ENCODE data around the gene LDLRAD4. TPM values are rescaled to one million over a fixed set of nuclear protein-coding genes. Genes with fewer than 3 reads are reported as not detected.

LDLRAD4 gene
- total RNA-seq, 2 experiments from 2014 or later, result 28.4 to 30.1 TPM

DNA sequence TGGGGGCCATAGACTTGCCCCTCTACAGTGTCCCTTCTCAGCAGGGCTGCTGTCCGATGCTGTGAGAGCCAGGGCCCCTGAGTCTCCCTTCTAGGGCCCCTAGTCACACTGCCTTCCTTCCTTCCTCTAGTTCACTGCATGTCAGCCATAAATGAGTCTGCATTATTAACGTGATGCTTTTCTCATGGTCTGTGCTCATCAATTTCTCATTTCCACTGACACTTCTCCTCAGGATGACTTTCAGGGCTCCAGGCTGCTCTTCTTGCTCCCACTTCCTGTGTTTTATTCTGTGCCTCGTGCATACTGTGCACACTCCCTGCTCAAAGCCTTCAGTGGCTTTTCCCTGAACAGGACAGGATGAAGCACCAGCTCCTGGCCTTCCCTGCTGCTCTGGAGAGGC is 361.3 kb downstream of the LDLRAD4 start:
- no peak overlapping the region for H3K4me3 Mint-ChIP-seq
- H3K36me3 Mint-ChIP-seq, result peaks cover 10% of the 10 kb centered on the region
- H3K27me3 Mint-ChIP-seq, result no peaks in the 10 kb centered on the region
- ChIA-PET POLR2A (interaction anchor here (1.3 to 1.5 kb wide), 2 partner anchors 11 to 33 kb away, joined by 4 to 5 read pairs; no protein-coding TSS in a partner anchor), CTCF (interaction anchor here (1.0 kb wide), 1 partner anchor 22 kb away, joined by 3 read pairs; no protein-coding TSS in a partner anchor)
- DNase-seq, result no peak
- H3K9me3 Mint-ChIP-seq, result no peaks in the 10 kb centered on the region
- intact Hi-C loops (cut with micrococcal nuclease), result loop anchor here (5.0 to 10.0 kb wide), 3 partner anchors 143 to 585 kb away; partner anchors contain the start of gene CEP192
- H3K4me1 Mint-ChIP-seq (ENCODE audit: low read depth), result peaks cover 50% of the 10 kb centered on the region
- H3K27ac Mint-ChIP-seq, result no peak overlapping the region

DNA sequence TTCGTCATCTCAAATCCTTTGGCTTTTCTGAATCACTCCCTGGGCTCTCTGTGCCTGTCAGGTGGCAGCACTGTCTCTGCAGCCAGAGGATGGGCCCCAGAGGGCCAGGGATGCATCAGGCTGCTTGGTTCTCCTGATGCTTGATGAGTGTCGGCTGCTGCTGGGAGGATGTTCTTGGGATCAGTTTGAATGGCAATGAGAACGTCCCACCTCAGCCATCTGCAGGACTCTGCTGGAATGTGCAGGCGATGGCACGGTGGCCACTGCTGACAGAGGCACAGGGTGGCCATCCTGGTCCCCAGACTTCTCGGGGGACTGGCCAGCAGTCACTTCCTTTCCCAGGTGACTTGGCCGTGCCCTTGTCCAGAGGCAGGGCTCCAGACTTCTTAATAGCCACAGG is 361.8 kb downstream of the LDLRAD4 start:
- Mint-ChIP-seq H3K9me3 (no peaks in the 10 kb centered on the region), H3K4me1 (ENCODE audit: low read depth) (peaks cover 52% of the 10 kb centered on the region), H3K36me3 (peaks cover 10% of the 10 kb centered on the region), H3K27ac (no peak overlapping the region), H3K27me3 (no peaks in the 10 kb centered on the region), H3K4me3 (no peak overlapping the region)
- intact Hi-C loops (cut with micrococcal nuclease), result loop anchor here (10.0 kb wide), 1 partner anchor 586 kb away; the partner anchor contains the start of gene CEP192
- ChIA-PET POLR2A (no interaction called here), CTCF (no interaction called here)
- no peak for DNase-seq

DNA sequence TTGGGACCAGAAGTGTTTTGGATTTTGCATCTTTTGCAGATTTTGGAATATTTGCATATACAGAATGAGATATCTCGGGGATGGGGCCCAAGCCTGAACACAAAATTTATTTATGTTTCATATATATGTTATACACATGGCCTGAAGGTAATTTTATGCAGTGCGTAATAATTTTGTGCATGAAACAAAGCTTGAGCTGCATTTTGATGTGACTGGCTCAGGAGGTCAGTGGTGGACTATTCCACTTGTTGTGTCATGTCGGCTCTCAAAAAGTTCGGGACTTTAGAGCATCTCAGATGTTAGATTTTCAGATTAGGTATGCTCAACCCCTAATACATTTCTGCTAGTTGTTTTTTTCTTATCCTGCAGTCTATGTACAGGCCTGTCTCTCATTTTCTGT is 362.4 kb downstream of the LDLRAD4 start:
- DNase-seq, result no peak
- CTCF ChIA-PET, result interaction anchor here (0.8 to 1.3 kb wide), 3 partner anchors 22 to 33 kb away, joined by 3 to 4 read pairs (median 4); no protein-coding TSS in a partner anchor
- peaks cover 50% of the 10 kb centered on the region for H3K4me1 Mint-ChIP-seq (ENCODE audit: low read depth)
- H3K9me3 Mint-ChIP-seq, result no peaks in the 10 kb centered on the region
- H3K4me3 Mint-ChIP-seq, result no peak overlapping the region
- H3K36me3 Mint-ChIP-seq, result peaks cover 10% of the 10 kb centered on the region
- peaks cover 1% of the 10 kb centered on the region for H3K27me3 Mint-ChIP-seq
- POLR2A ChIA-PET, result no interaction called here
- intact Hi-C loops (cut with micrococcal nuclease), result loop anchor here (10.0 kb wide), 1 partner anchor 586 kb away; the partner anchor contains the start of gene CEP192
- H3K27ac Mint-ChIP-seq, result no peak overlapping the region

DNA sequence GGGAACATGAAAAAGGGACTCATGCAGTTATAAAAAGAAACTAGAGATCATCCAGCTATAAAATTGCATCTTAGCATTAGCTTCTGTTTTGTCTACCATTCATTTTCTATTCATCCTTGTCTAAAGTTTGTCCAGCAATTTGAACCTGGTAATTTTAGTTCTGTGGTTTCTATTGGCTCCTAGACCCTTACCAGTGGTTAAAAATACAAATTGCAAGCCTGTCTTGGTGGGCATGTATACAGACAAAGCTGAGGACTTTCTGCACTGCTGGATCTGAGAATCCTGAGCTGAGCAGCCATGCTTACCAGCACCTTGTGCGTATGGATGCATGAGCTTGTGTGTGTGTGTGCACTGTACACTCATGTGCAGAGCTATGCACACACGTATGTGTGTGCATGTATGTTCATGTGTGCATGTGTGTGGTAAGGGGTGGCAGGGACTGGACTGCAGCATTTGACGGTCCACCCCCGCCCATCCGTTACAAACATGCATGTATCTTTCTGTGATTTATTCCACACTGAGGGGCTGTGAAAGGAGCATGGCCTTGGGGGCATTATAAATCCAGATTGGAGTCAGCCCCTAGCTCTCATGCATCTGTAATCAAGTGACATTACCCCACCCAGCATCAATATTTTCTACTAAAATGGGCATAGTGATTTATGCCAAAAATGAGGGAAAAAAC is 363.1 kb downstream of the LDLRAD4 start:
- Mint-ChIP-seq H3K36me3 (peaks cover 8% of the 10 kb centered on the region), H3K27me3 (peaks cover 1% of the 10 kb centered on the region), H3K9me3 (no peaks in the 10 kb centered on the region), H3K4me1 (ENCODE audit: low read depth) (peaks cover 53% of the 10 kb centered on the region), H3K4me3 (no peak overlapping the region), H3K27ac (no peak overlapping the region)
- POLR2A ChIA-PET, result no interaction called here
- intact Hi-C loops (cut with micrococcal nuclease), result loop anchor here (10.0 kb wide), 1 partner anchor 587 kb away; the partner anchor contains the start of gene CEP192
- DNase-seq, result no peak
- CTCF ChIA-PET, result interaction anchor here (0.6 to 1.3 kb wide), 4 partner anchors 23 to 366 kb away, joined by 3 to 4 read pairs (median 4); no protein-coding TSS in a partner anchor

DNA sequence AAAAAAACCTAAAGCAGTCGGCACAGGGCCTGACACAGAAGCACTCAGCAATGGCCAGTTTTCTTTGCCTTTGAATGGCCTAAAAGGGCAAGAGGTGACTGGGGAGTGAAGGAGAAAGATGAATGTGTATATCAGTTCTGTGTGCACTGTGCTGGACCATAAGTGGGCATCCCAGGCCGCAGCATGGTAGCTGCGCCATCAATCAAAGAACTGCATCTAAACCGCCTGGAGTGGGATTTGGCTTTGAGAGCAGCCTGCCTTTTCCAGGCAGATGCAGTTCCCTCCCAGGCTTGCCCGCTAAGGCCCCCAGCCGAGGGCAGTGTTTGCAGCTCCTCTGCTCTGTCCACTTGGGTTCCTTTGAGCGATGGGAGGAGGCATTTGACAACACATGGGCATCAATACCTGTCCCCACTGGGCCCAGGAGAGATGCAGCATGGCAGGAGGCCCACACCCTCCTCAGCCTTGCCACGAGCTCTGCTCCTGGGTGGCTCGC is 363.7 kb downstream of the LDLRAD4 start:
- Mint-ChIP-seq H3K4me1 (ENCODE audit: low read depth) (peaks cover 53% of the 10 kb centered on the region), H3K4me3 (no peak overlapping the region), H3K36me3 (peaks cover 8% of the 10 kb centered on the region), H3K27me3 (peaks cover 1% of the 10 kb centered on the region), H3K27ac (no peak overlapping the region), H3K9me3 (no peaks in the 10 kb centered on the region)
- intact Hi-C loops (cut with micrococcal nuclease), result loop anchor here (10.0 kb wide), 1 partner anchor 587 kb away; the partner anchor contains the start of gene CEP192
- CTCF ChIA-PET, result interaction anchor here (0.6 to 1.3 kb wide), 4 partner anchors 25 to 366 kb away, joined by 3 to 5 read pairs (median 4); no protein-coding TSS in a partner anchor
- POLR2A ChIA-PET, result no interaction called here
- DNase-seq, result no peak

DNA sequence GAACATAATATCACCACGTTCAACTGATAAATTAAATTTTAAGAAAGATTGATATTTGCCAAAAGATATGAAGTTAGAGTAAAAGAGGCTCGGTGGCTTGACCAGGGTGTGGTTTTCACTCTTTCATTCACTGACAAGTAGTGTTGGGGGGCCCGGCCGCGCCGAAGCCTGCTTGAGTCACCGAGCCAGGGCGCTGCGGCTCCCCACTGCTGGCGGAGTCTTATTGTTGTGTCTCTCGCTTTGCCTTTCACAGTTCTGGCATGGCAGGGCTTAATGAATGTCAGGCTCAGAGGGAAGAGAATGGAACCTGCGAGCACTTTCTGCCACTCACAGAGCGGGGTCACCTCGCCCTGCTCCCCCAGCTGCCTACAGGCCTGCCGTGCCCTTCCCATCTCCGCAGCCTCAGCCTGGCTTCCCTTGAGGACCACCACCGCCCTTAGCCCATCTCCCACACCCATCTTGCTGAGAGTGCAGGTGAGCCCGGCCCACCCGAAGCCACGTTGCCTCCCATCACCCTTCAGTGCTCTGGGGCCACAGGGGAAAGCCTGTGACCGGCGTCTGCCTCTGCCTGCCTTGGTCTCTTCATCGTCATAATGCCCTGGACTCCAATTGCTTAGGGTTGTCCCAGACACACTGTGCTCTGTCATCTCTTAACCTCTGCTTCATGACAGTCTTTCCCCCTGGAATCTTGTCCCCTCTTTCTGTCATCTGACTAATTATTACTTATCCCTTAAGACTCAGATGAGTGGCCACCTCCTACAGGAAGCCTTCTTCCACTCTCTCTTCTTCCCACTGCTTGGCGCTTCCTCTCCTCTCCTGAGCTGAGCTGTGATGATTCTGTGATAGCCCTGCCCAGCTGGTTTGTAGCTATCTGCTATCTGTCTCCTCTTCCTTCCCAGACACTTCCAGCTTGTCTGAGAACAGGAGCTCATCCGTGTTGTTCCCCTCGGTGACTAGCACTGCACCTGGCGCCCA is 365.3 kb downstream of the LDLRAD4 start:
- Mint-ChIP-seq H3K27me3 (peaks cover 1% of the 10 kb centered on the region), H3K4me1 (ENCODE audit: low read depth) (peaks cover 52% of the 10 kb centered on the region), H3K9me3 (no peaks in the 10 kb centered on the region), H3K4me3 (no peak overlapping the region), H3K36me3 (peaks cover 8% of the 10 kb centered on the region), H3K27ac (no peak overlapping the region)
- ChIA-PET CTCF (no interaction called here), POLR2A (no interaction called here)
- no peak for DNase-seq
- intact Hi-C loops (cut with micrococcal nuclease), result loop anchor here (10.0 kb wide), 1 partner anchor 589 kb away; the partner anchor contains the start of gene CEP192

DNA sequence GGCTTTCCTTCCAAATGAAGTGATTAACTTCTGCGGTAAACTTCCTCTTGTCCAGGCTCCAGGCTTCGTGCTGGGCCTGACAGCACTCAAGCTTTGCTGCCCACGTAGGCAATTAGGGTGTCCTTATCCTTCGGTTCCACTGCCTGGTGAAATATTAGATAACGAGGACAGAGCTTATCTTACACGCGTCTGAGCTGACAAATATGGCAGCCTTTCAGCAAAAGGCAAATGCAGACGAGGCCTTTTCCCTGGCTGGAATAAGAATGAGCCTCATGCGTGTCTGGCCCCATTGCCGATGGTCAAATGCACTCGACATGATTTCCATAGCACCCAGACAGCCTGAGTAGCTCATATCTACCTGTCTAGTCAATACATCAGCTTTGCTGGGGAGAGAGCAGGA is 366.3 kb downstream of the LDLRAD4 start:
- CTCF ChIA-PET, result no interaction called here
- peaks cover 1% of the 10 kb centered on the region for H3K27me3 Mint-ChIP-seq
- H3K4me3 Mint-ChIP-seq, result no peak overlapping the region
- H3K9me3 Mint-ChIP-seq, result no peaks in the 10 kb centered on the region
- no peak for DNase-seq
- POLR2A ChIA-PET, result interaction anchor here (1.4 kb wide), 1 partner anchor 17 kb away, joined by 3 read pairs; no protein-coding TSS in a partner anchor
- peaks cover 10% of the 10 kb centered on the region for H3K36me3 Mint-ChIP-seq
- no peak overlapping the region for H3K27ac Mint-ChIP-seq
- intact Hi-C loops (cut with micrococcal nuclease), result loop anchor here (10.0 kb wide), 1 partner anchor 590 kb away; the partner anchor contains the start of gene CEP192
- peaks cover 53% of the 10 kb centered on the region for H3K4me1 Mint-ChIP-seq (ENCODE audit: low read depth)

DNA sequence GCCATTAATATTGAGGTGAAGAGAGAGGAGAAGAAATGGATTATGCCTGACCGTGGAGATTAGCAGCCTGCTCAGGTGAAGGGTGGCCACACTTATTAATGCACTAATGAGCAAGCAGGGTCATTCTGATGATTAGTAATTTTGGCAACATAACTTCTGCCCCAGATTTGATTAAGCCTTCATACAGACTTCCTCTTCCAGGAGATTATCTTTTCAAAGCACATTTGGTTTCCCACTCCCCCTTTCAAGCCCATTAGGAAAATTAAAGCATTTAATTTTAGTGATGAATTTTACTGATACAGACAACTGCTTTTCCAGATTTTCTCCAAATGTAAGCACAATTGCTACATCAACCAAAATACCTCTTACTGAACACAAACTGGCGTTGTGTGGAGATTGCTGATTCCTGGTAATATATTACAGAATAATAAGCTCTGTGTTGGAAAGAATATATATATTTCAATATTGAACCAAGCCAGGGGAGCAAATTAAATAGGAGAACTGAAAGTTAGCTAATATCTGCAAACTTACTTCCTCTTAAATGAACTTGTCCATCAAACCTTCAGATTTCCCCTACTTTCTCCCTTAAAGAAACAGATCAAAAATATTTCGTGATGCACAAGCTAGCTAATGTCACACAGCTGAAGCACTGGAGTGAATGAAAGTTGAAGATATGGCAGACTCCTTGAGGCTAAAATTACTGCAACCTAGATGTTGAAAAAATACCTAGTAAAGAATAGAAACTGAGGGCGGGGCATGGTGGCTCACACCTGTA is 367.0 kb downstream of the LDLRAD4 start:
- H3K9me3 Mint-ChIP-seq, result no peaks in the 10 kb centered on the region
- peaks cover 55% of the 10 kb centered on the region for H3K4me1 Mint-ChIP-seq (ENCODE audit: low read depth)
- intact Hi-C loops (cut with micrococcal nuclease), result loop anchor here (1.0 to 10.0 kb wide), 4 partner anchors 8 to 591 kb away; partner anchors contain the start of gene CEP192
- no peak overlapping the region for H3K4me3 Mint-ChIP-seq
- no peak for DNase-seq
- H3K27me3 Mint-ChIP-seq, result peaks cover 1% of the 10 kb centered on the region
- ChIA-PET POLR2A (interaction anchor here (0.9 to 1.4 kb wide), 4 partner anchors 18 to 27 kb away, joined by 3 to 5 read pairs (median 3); no protein-coding TSS in a partner anchor), CTCF (interaction anchor here (0.6 to 1.2 kb wide), 3 partner anchors 24 to 56 kb away, joined by 3 read pairs; no protein-coding TSS in a partner anchor)
- peaks cover 11% of the 10 kb centered on the region for H3K36me3 Mint-ChIP-seq
- H3K27ac Mint-ChIP-seq, result no peak overlapping the region

DNA sequence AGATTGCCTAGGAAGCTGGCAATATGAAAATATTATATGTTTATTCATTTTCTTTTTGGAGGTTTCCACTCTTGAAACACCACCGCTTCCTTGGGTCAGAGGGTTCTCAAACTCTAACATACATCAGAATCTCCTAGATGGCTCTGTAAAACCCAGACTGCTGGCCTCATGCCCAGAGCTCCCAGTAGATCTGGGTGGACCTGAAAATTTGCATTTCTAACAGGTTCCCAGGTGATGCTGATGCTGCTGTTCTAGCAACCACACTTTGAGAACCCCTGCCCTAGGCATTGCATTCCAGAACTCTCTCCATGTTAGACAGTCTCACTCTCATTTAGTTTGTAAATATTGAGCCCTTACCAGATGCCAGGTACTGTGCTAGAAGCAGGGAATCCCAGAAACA is 368.4 kb downstream of the LDLRAD4 start:
- CTCF ChIA-PET, result interaction anchor here (1.5 to 1.6 kb wide), 2 partner anchors 9 to 15 kb away, joined by 3 to 4 read pairs; no protein-coding TSS in a partner anchor
- intact Hi-C loops (cut with micrococcal nuclease), result loop anchor here (10.0 kb wide), 1 partner anchor 592 kb away; the partner anchor contains the start of gene CEP192
- H3K27ac Mint-ChIP-seq, result peak overlapping the region; percentile 31
- peaks cover 68% of the 10 kb centered on the region for H3K4me1 Mint-ChIP-seq (ENCODE audit: low read depth)
- DNase-seq, result no peak
- H3K27me3 Mint-ChIP-seq, result peaks cover 1% of the 10 kb centered on the region
- POLR2A ChIA-PET, result interaction anchor here (0.9 to 1.6 kb wide), 3 partner anchors 19 to 26 kb away, joined by 3 to 6 read pairs (median 3); no protein-coding TSS in a partner anchor
- peaks cover 11% of the 10 kb centered on the region for H3K36me3 Mint-ChIP-seq
- H3K9me3 Mint-ChIP-seq, result no peaks in the 10 kb centered on the region
- H3K4me3 Mint-ChIP-seq, result no peak overlapping the region

DNA sequence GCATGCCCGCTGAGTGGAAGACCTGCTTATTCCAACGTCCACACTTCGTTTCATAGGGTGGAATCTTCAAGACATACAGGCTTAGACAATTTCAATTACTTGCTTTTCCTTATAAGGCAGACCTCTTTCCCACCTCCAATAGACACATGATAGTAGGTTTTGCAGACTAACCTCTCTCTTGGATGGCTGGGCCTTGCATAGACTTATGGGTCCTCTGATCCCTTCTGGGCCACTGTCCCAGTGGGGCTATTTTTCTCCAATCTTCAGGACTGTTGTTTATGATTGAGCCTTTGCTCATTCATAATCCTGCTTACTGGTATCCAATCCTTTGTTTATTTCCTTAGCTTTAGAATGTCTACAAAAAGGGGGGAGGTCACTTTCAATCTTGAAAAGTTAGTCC is 368.9 kb downstream of the LDLRAD4 start:
- DNase-seq, result no peak
- intact Hi-C loops (cut with micrococcal nuclease), result loop anchor here (10.0 kb wide), 1 partner anchor 593 kb away; the partner anchor contains the start of gene CEP192
- peaks cover 71% of the 10 kb centered on the region for H3K4me1 Mint-ChIP-seq (ENCODE audit: low read depth)
- ChIA-PET POLR2A (interaction anchor here (1.1 to 1.6 kb wide), 3 partner anchors 21 to 25 kb away, joined by 3 to 6 read pairs (median 6); no protein-coding TSS in a partner anchor), CTCF (interaction anchor here (1.5 to 1.6 kb wide), 2 partner anchors 10 to 15 kb away, joined by 3 to 4 read pairs; no protein-coding TSS in a partner anchor)
- peaks cover 1% of the 10 kb centered on the region for H3K27me3 Mint-ChIP-seq
- no peaks in the 10 kb centered on the region for H3K9me3 Mint-ChIP-seq
- peak overlapping the region; percentile 21 for H3K27ac Mint-ChIP-seq
- no peak overlapping the region for H3K4me3 Mint-ChIP-seq
- H3K36me3 Mint-ChIP-seq, result peaks cover 12% of the 10 kb centered on the region
